AG08395 (cell line): ENCODE data around the gene IKBIP.
"Not testable (repeated sequence)": the region's sequence is repeated elsewhere in the genome, so short reads cannot be mapped to it uniquely, and the experiment has no call there.

Experiments used
- DNase-seq: peaks from one replicate; pipeline ENCODE4 v3.0.0; 2012; ENCODE audit warnings: mixed read lengths, low spot score

Gene IKBIP

DNA sequence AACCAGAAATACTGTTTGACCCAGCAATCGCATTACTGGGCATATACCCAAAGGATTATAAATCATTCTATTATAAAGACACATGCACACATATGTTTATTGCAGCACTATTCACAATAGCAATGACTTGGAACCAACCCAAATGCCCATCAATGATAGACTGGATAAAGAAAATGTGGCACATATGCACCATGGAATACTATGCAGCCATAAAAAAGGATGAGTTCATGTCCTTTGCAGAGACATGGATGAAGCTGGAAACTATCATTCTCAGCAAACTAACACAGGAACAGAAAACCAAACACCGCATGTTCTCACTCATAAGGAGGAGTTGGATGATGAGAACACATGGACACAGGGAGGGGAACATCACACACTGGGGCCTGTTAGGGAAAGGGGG lies 67.8 kb downstream of the IKBIP start:
- not testable (repeated sequence) for DNase-seq

DNA sequence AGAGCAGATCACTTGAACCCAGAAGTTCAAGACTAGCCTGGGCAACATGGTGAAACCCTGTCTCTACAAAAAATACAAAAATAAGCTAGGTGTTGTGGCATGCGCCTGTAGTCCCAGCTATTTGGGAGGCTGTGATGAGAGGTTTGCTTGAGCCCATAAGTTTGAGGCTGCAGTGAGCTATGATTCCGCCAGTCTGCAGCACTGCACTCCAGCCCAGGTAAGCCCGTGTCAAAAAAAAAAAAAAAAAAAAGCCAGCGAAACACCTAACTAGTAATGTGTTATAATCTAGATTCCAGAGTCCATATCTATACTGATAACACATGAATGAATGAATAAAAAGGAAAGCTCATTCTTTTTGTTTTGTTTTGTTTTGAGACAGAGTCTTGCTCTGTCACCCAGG lies 69.6 kb downstream of the IKBIP start:
- DNase-seq: no peak
